HG03159 (cell line): ENCODE data around the gene CXCL9.
"Not testable (repeated sequence)": the region's sequence is repeated elsewhere in the genome, so short reads cannot be mapped to it uniquely, and the experiment has no call there.

Experiments used
- ATAC-seq: cut with Tn5 transposase; IDR thresholded peaks from one replicate; pipeline ENCODE4 v1.9.1; 2021; ENCODE audit warnings: mild to moderate bottlenecking, moderate library complexity; ENCODE audit not compliant: unreplicated experiment

Gene CXCL9

GRCh38 chr4:76013540-76013939 is 6.2 kb upstream of the CXCL9 start:
- ATAC-seq: no peak

- no peak for ATAC-seq
Measured at GRCh38 chr4:76012388-76012801, 5.1 kb upstream of the CXCL9 start.

- peak; percentile 64 for ATAC-seq
Measured at GRCh38 chr4:76011700-76012387, 4.5 kb upstream of the CXCL9 start.

- no peak for ATAC-seq
Measured at GRCh38 chr4:76011018-76011670, 3.8 kb upstream of the CXCL9 start.

GRCh38 chr4:76010576-76010975 is 3.3 kb upstream of the CXCL9 start:
- no peak for ATAC-seq

GRCh38 chr4:76009311-76009710 is 2.0 kb upstream of the CXCL9 start:
- no peak for ATAC-seq

GRCh38 chr4:76003620-76004019 is 3.7 kb downstream of the CXCL9 start:
- ATAC-seq: no peak

- ATAC-seq: no peak
Measured at GRCh38 chr4:76003035-76003434, 4.3 kb downstream of the CXCL9 start.

- ATAC-seq: no peak
Measured at GRCh38 chr4:76002176-76002575, 5.1 kb downstream of the CXCL9 start.

- no peak for ATAC-seq
Measured at GRCh38 chr4:76001700-76002099, 5.6 kb downstream of the CXCL9 start.

- no peak for ATAC-seq
Measured at GRCh38 chr4:76000279-76000678, 7.0 kb downstream of the CXCL9 start.

GRCh38 chr4:75998525-75999147 is 8.7 kb downstream of the CXCL9 start:
- not testable (repeated sequence) for ATAC-seq

GRCh38 chr4:75997946-75998345 is 9.4 kb downstream of the CXCL9 start:
- ATAC-seq: no peak

GRCh38 chr4:75997081-75997480 is 10.2 kb downstream of the CXCL9 start:
- ATAC-seq: no peak

- ATAC-seq: no peak
Measured at GRCh38 chr4:75995727-75996126, 11.6 kb downstream of the CXCL9 start.

- no peak for ATAC-seq
Measured at GRCh38 chr4:75992462-75992861, 14.8 kb downstream of the CXCL9 start.

GRCh38 chr4:75989846-75990528 is 17.3 kb downstream of the CXCL9 start:
- peak; percentile 2 for ATAC-seq

- no peak for ATAC-seq
Measured at GRCh38 chr4:75985116-75985515, 22.2 kb downstream of the CXCL9 start.

- no peak for ATAC-seq
Measured at GRCh38 chr4:75980576-75980975, 26.7 kb downstream of the CXCL9 start.

- ATAC-seq: no peak
Measured at GRCh38 chr4:75976177-75976576, 31.1 kb downstream of the CXCL9 start.

GRCh38 chr4:75973766-75974165 is 33.5 kb downstream of the CXCL9 start:
- no peak for ATAC-seq

- no peak for ATAC-seq
Measured at GRCh38 chr4:75968084-75968483, 39.2 kb downstream of the CXCL9 start.
